H1 (cell line): ENCODE measurements around the gene KCNT1. TPM values are rescaled to one million over a fixed set of nuclear protein-coding genes. Genes with fewer than 3 reads are reported as not detected.

Experiments
- CTCF ChIA-PET: fragments of 300-600 bp; sonication (Branson Sonifier 250); formaldehyde crosslinking; loops from one replicate; lab custom pipeline; 2021; ENCODE audit not compliant: partially characterized antibody; lab: Charles Lee
- POLR2A ChIA-PET: fragments of 300-600 bp; sonication (Branson Sonifier 250); formaldehyde crosslinking; loops from one replicate; lab custom pipeline; 2021; ENCODE audit warnings: inconsistent platforms; ENCODE audit not compliant: partially characterized antibody; lab: Charles Lee
- DNase-seq, 2 experiments: peaks; one replicate each; pipeline versions ENCODE4 v3.0.0 to v3.0.0-alpha.2; 2010 to 2022; ENCODE audit warnings: low spot score in 2 of 2, low read depth in 1 of 2, mixed read lengths in 1 of 2
- FAIRE-seq: peaks from 2 replicates; lab custom pipeline; 2011; peaks lifted over from hg19 to GRCh38; lab: Jason Lieb, UNC
- H2AFZ ChIP-seq: 2 replicates; pipeline ENCODE4 v1.8.1; 2012; ENCODE audit warnings: low read length, inconsistent platforms
- H2AK5ac ChIP-seq: 2 replicates; pipeline ENCODE4 v1.6.1; 2013; ENCODE audit warnings: low read depth, low read length
- H2BK120ac ChIP-seq: replicated peaks from 2 replicates; pipeline ENCODE3; 2013; ENCODE audit warnings: low read depth, low read length, inconsistent platforms
- H2BK12ac ChIP-seq: 2 replicates; pipeline ENCODE4 v1.6.1; 2013; ENCODE audit warnings: low read depth, low read length
- H2BK15ac ChIP-seq: 2 replicates; pipeline ENCODE4 v1.6.1; 2013; ENCODE audit warnings: low read length
- H2BK20ac ChIP-seq: 2 replicates; pipeline ENCODE4 v1.6.1; 2013; ENCODE audit warnings: low read length
- H2BK5ac ChIP-seq: 2 replicates; pipeline ENCODE4 v1.6.1; 2013; ENCODE audit warnings: low read depth, low read length
- H3K14ac ChIP-seq: 2 replicates; pipeline ENCODE4 v1.6.1; 2013; ENCODE audit warnings: inconsistent platforms; ENCODE audit not compliant: insufficient read length
- H3K18ac ChIP-seq: 2 replicates; pipeline ENCODE4 v1.6.1; 2013; ENCODE audit warnings: low read length; ENCODE audit errors: extremely low read depth
- H3K23ac ChIP-seq: 2 replicates; pipeline ENCODE4 v1.6.1; 2013; ENCODE audit warnings: inconsistent platforms; ENCODE audit not compliant: insufficient read length
- H3K23me2 ChIP-seq: 2 replicates; pipeline ENCODE4 v1.6.1; 2013; ENCODE audit warnings: low read depth, low read length
- H3K27ac ChIP-seq: 2 replicates; pipeline ENCODE4 v1.6.1; 2011; ENCODE audit warnings: low read depth, low read length, inconsistent platforms
- H3K27me3 ChIP-seq, 4 experiments: replicated peaks in 1 of 4; 1 replicate in 1 of 4; 2 replicates in 3 of 4; pipeline versions ENCODE4 v1.6.1 to v1.8.1; 2011 to 2013; ENCODE audit warnings: low read length in 3 of 4, mild to moderate bottlenecking in 3 of 4, inconsistent platforms in 2 of 4, mixed read lengths in 2 of 4, moderate library complexity in 1 of 4; ENCODE audit not compliant: control insufficient read depth in 3 of 4, insufficient read depth in 3 of 4; ENCODE audit errors: extremely low read depth in 1 of 4
- H3K36me3 ChIP-seq, 4 experiments: 2 replicates each; pipeline versions ENCODE4 v1.6.1 to v1.8.1; 2011 to 2013; ENCODE audit warnings: mild to moderate bottlenecking in 4 of 4, low read length in 3 of 4, moderate library complexity in 2 of 4, control low read depth in 1 of 4, inconsistent platforms in 1 of 4; ENCODE audit not compliant: insufficient read depth in 4 of 4, control insufficient read depth in 2 of 4
- H3K4ac ChIP-seq: replicated peaks from 2 replicates; pipeline ENCODE3; 2013; ENCODE audit warnings: low read length, low read depth, mixed read lengths, inconsistent platforms; ENCODE audit not compliant: insufficient read length
- H3K4me1 ChIP-seq, 4 experiments: replicated peaks in 1 of 4; 1 replicate in 1 of 4; 2 replicates in 3 of 4; pipeline versions ENCODE4 v1.6.1 to v1.8.1; 2011 to 2013; ENCODE audit warnings: low read length in 3 of 4, inconsistent platforms in 2 of 4, mixed read lengths in 1 of 4; ENCODE audit not compliant: insufficient read depth in 4 of 4, control insufficient read depth in 3 of 4
- H3K4me2 ChIP-seq, 2 experiments: 2 replicates each; pipeline versions ENCODE4 v1.6.1 to v1.8.1; 2011 to 2013; ENCODE audit warnings: low read depth in 2 of 2, low read length in 2 of 2, control low read depth in 1 of 2, inconsistent platforms in 1 of 2, mild to moderate bottlenecking in 1 of 2; ENCODE audit not compliant: insufficient read depth in 1 of 2
- H3K4me3 ChIP-seq, 4 experiments: fragments of 200-600, 300-600 bp in 1 of 4; sonication (generic), shearing (Covaris generic), sonication (Bioruptor Twin) in 1 of 4; 2 replicates each; pipeline versions ENCODE4 v1.5.1 to v1.8.1; 2011 to 2016; ENCODE audit warnings: low read length in 4 of 4, low read depth in 3 of 4, control low read depth in 2 of 4, inconsistent platforms in 2 of 4, mild to moderate bottlenecking in 2 of 4, mixed read lengths in 1 of 4, moderate library complexity in 1 of 4; ENCODE audit not compliant: insufficient read depth in 2 of 4; ENCODE audit errors: extremely low read depth in 1 of 4
- H3K56ac ChIP-seq: replicated peaks from 2 replicates; pipeline ENCODE3; 2013; ENCODE audit warnings: low read depth, mild to moderate bottlenecking, mixed read lengths, low read length, inconsistent platforms; ENCODE audit not compliant: insufficient read length
- H3K79me1 ChIP-seq: 2 replicates; pipeline ENCODE4 v1.6.1; 2013; ENCODE audit warnings: low read depth, low read length, control low read depth
- H3K79me2 ChIP-seq, 2 experiments: 2 replicates each; pipeline versions ENCODE4 v1.6.1 to v1.8.1; 2012 to 2013; ENCODE audit warnings: low read length in 2 of 2, mild to moderate bottlenecking in 2 of 2, inconsistent platforms in 1 of 2; ENCODE audit not compliant: insufficient read depth in 2 of 2, control insufficient read depth in 1 of 2
- H3K9ac ChIP-seq, 4 experiments: replicated peaks in 1 of 4; 1 replicate in 1 of 4; 2 replicates in 3 of 4; pipeline versions ENCODE4 v1.6.1 to v1.8.1; 2011 to 2013; ENCODE audit warnings: low read depth in 3 of 4, low read length in 3 of 4, control low read depth in 2 of 4, mild to moderate bottlenecking in 2 of 4, moderate library complexity in 2 of 4, inconsistent platforms in 1 of 4; ENCODE audit errors: extremely low read depth in 1 of 4
- H3K9me3 ChIP-seq, 2 experiments: 2 replicates each; pipeline versions ENCODE4 v1.6.1 to v1.8.1; 2012 to 2013; ENCODE audit warnings: mild to moderate bottlenecking in 2 of 2, moderate library complexity in 2 of 2, control low read depth in 1 of 2, inconsistent platforms in 1 of 2, low read depth in 1 of 2, low read length in 1 of 2, mixed read lengths in 1 of 2; ENCODE audit not compliant: insufficient read depth in 2 of 2
- H4K20me1 ChIP-seq, 2 experiments: replicated peaks in 1 of 2; 2 replicates each; pipeline versions ENCODE3 to v1.8.1; 2011 to 2013; ENCODE audit warnings: inconsistent platforms in 2 of 2, low read length in 2 of 2, mild to moderate bottlenecking in 1 of 2; ENCODE audit not compliant: insufficient read depth in 2 of 2, control insufficient read depth in 1 of 2
- H4K5ac ChIP-seq: 2 replicates; pipeline ENCODE4 v1.6.1; 2013; ENCODE audit warnings: low read length, low read depth, mixed read lengths, inconsistent platforms; ENCODE audit not compliant: insufficient read length
- H4K8ac ChIP-seq: 2 replicates; pipeline ENCODE4 v1.8.0; 2013; ENCODE audit warnings: mild to moderate bottlenecking, moderate library complexity, low read length, inconsistent platforms; ENCODE audit not compliant: insufficient read depth; ENCODE audit errors: extremely low read depth
- H4K91ac ChIP-seq: replicated peaks from 2 replicates; pipeline ENCODE3; 2013; ENCODE audit warnings: low read length, mixed read lengths, inconsistent platforms; ENCODE audit not compliant: insufficient read length
- WGBS, 2 experiments: shearing (Covaris generic) in 1 of 2; methylation state at CpG; one replicate each; pipeline versions ENCODE4 v1.1.6 to v1.1.7; 2013 to 2015; ENCODE audit warnings: low lambda C conversion rate in 2 of 2, mixed read lengths in 2 of 2, inconsistent platforms in 1 of 2, low coverage in 1 of 2, missing lambda C conversion rate in 1 of 2; ENCODE audit not compliant: insufficient replicate concordance in 2 of 2, insufficient coverage in 1 of 2, insufficient read length in 1 of 2; ENCODE audit errors: extremely low coverage in 1 of 2, missing lambda C conversion rate in 1 of 2; 5-methylcytosine and 5-hydroxymethylcytosine counted together
- polyA plus RNA-seq, 7 experiments: library from polyadenylated mRNA; depleted of rRNA in 3 of 7; stranded (reverse) in 5 of 7; unstranded in 2 of 7; fragments of >200 nt in 5 of 7; fragments of 200-250 nt in 2 of 7; gene quantifications; 1 replicate in 5 of 7; 2 replicates in 1 of 7; 4 replicates in 1 of 7; pipeline versions ENCODE4 v1.2.1 to v1.2.3, GENCODE V29; 2011 to 2013; ENCODE audit warnings: missing spikeins in 2 of 7, mixed read lengths in 2 of 7
- total RNA-seq: library from RNA; stranded (reverse); fragmentation: NEBNext Ultra II Directional; extraction: Animal tissue kit (Norgen Biotek cat#: 25700); gene quantifications from 2 replicates; pipeline ENCODE4 v1.2.1, GENCODE V29; 2021

The KCNT1 gene
- total and polyA plus RNA-seq, 2 of the 8 experiments (the other 6 are each of a cell fraction or from before 2014, with no cell fraction given) = 0.13 to 0.20 TPM

- H3K4me2 ChIP-seq = peak overlapping the region in 1 of 2 experiments; percentile 8; a peak in 2 of 4 replicates
- H3K79me2 ChIP-seq = peaks cover 14 to 77% of the 10 kb centered on the region in 2 experiments
- CTCF ChIA-PET = interaction anchor here (0.6 to 3.2 kb wide), 8 partner anchors 9 to 861 kb away, joined by 3 to 10 read pairs (median 4); no protein-coding TSS in a partner anchor
- H2AK5ac ChIP-seq = no peak overlapping the region
- no peaks in the 10 kb centered on the region; a peak in 1 of 7 replicates for H3K27me3 ChIP-seq
- H2AFZ ChIP-seq = no peak overlapping the region
- no peak overlapping the region for H3K14ac ChIP-seq
- H2BK12ac ChIP-seq = no peak overlapping the region
- no peak overlapping the region for H2BK20ac ChIP-seq
- H3K4me3 ChIP-seq = no peak overlapping the region
- no peaks in the 10 kb centered on the region; a peak in 1 of 4 replicates for H3K9me3 ChIP-seq
- no peak overlapping the region for H4K91ac ChIP-seq
- H3K23ac ChIP-seq = no peak overlapping the region
- DNase-seq (no peak), FAIRE-seq (no peak)
- WGBS, 2 experiments = 93% methylated on average over 6 of the region's 9 CpGs; no CpG with 5 or more reads in 1 of the 2 experiments
- H2BK120ac ChIP-seq = no peak overlapping the region
- no peak overlapping the region for H3K56ac ChIP-seq
- peaks cover 35% of the 10 kb centered on the region for H3K79me1 ChIP-seq
- H2BK15ac ChIP-seq = no peak overlapping the region
- H3K4ac ChIP-seq = no peak overlapping the region
- H3K4me1 ChIP-seq = peaks cover 0 to 16% (median 7%) of the 10 kb centered on the region in 4 experiments; a peak in 3 of 7 replicates
- POLR2A ChIA-PET = interaction anchor here (1.2 to 1.4 kb wide), 2 partner anchors 10 to 14 kb away, joined by 3 read pairs; no protein-coding TSS in a partner anchor
- H3K18ac ChIP-seq = no peak overlapping the region
- H3K36me3 ChIP-seq = no peaks in the 10 kb centered on the region; a peak in 1 of 8 replicates
- H4K8ac ChIP-seq = no peak overlapping the region
- peaks cover 21% of the 10 kb centered on the region; the same call in 1 of the 2 replicates for H3K23me2 ChIP-seq
- H4K5ac ChIP-seq = no peak overlapping the region
- no peak overlapping the region for H3K9ac ChIP-seq
- no peak overlapping the region for H2BK5ac ChIP-seq
- H3K27ac ChIP-seq = peak overlapping the region; percentile 54
- H4K20me1 ChIP-seq = peaks cover 12 to 28% of the 10 kb centered on the region in 2 experiments
Measured at GRCh38 chr9:135840107-135840506, 138.1 kb downstream of the KCNT1 start.
